H1 (cell line): ENCODE results near the gene FAM168B. TPM values are rescaled to one million over a fixed set of nuclear protein-coding genes. Genes with fewer than 3 reads are reported as not detected.

Experiments used
- BACH1 ChIP-seq: IDR thresholded peaks from 2 replicates; pipeline ENCODE4 v1.6.1; 2012; ENCODE audit warnings: low read length, improper control_type of control experiment
- CHD1 ChIP-seq: IDR thresholded peaks from 2 replicates; pipeline ENCODE4 v1.6.1; 2012; ENCODE audit warnings: low read depth, low read length, improper control_type of control experiment
- CTBP2 ChIP-seq: IDR thresholded peaks from 2 replicates; pipeline ENCODE4 v1.7.0; 2011; ENCODE audit warnings: borderline replicate concordance, mild to moderate bottlenecking, moderate library complexity, mixed read lengths, low read length; ENCODE audit not compliant: insufficient read depth, insufficient read length
- EGR1 ChIP-seq: IDR thresholded peaks from 2 replicates; pipeline ENCODE4 v1.6.1; 2011; ENCODE audit warnings: low read depth, low read length, borderline replicate concordance
- GTF2F1 ChIP-seq: IDR thresholded peaks from 2 replicates; pipeline ENCODE4 v1.6.1; 2012; ENCODE audit warnings: low read depth, low read length, improper control_type of control experiment, borderline replicate concordance
- NANOG ChIP-seq: IDR thresholded peaks from 2 replicates; pipeline ENCODE4 v1.6.1; 2011; ENCODE audit warnings: low read length, low read depth, mild to moderate bottlenecking, inconsistent platforms; ENCODE audit not compliant: insufficient read depth, poor library complexity, severe bottlenecking
- PHF8 ChIP-seq: fragments of 200-600 bp; sonication (generic); conservative IDR thresholded peaks from 2 replicates; pipeline ENCODE4 v1.7.1; 2012; ENCODE audit warnings: low read depth, mild to moderate bottlenecking, inconsistent platforms, low read length, moderate library complexity
- RAD21 ChIP-seq, 2 experiments: IDR thresholded peaks in 1 of 2; conservative IDR thresholded peaks in 1 of 2; 2 replicates each; pipeline ENCODE4 v1.6.1; 2011; ENCODE audit warnings: low read depth in 2 of 2, low read length in 2 of 2, improper control_type of control experiment in 1 of 2, inconsistent platforms in 1 of 2, mild to moderate bottlenecking in 1 of 2, moderate library complexity in 1 of 2
- RBBP5 ChIP-seq: IDR thresholded peaks from 2 replicates; pipeline ENCODE4 v1.7.1; 2012; ENCODE audit warnings: low read depth, mild to moderate bottlenecking, inconsistent platforms, low read length, moderate library complexity, borderline replicate concordance
- RNF2 ChIP-seq: fragments of 200-900, 300-1000 bp; sonication (generic); IDR thresholded peaks from 2 replicates; pipeline ENCODE4 v1.7.1; 2016; ENCODE audit warnings: borderline replicate concordance, low read depth, mild to moderate bottlenecking, antibody characterized with exemption, low read length; ENCODE audit not compliant: poor library complexity, severe bottlenecking; ENCODE audit errors: missing control alignments
- SIN3A ChIP-seq, 2 experiments: IDR thresholded peaks in 1 of 2; conservative IDR thresholded peaks in 1 of 2; 2 replicates each; pipeline ENCODE4 v1.6.1; 2011 to 2012; ENCODE audit warnings: low read length in 2 of 2, improper control_type of control experiment in 1 of 2, low read depth in 1 of 2, mild to moderate bottlenecking in 1 of 2
- SIX5 ChIP-seq: IDR thresholded peaks from 2 replicates; pipeline ENCODE4 v1.6.1; 2011; ENCODE audit warnings: mild to moderate bottlenecking, low read depth, low read length
- SP2 ChIP-seq: IDR thresholded peaks from 2 replicates; pipeline ENCODE4 v1.6.1; 2012; ENCODE audit warnings: mild to moderate bottlenecking, low read length, inconsistent platforms
- TAF1 ChIP-seq: IDR thresholded peaks from 2 replicates; pipeline ENCODE4 v1.6.1; 2011; ENCODE audit warnings: mild to moderate bottlenecking, low read depth, low read length
- TBP ChIP-seq: IDR thresholded peaks from 2 replicates; pipeline ENCODE4 v1.6.1; 2011; ENCODE audit warnings: low read depth, low read length, improper control_type of control experiment
- polyA plus RNA-seq, 7 experiments: library from polyadenylated mRNA; depleted of rRNA in 3 of 7; stranded (reverse) in 5 of 7; unstranded in 2 of 7; fragments of >200 nt in 5 of 7; fragments of 200-250 nt in 2 of 7; gene quantifications; 1 replicate in 5 of 7; 2 replicates in 1 of 7; 4 replicates in 1 of 7; pipeline versions ENCODE4 v1.2.1 to v1.2.3, GENCODE V29; 2011 to 2013; ENCODE audit warnings: missing spikeins in 2 of 7, mixed read lengths in 2 of 7
- total RNA-seq: library from RNA; stranded (reverse); fragmentation: NEBNext Ultra II Directional; extraction: Animal tissue kit (Norgen Biotek cat#: 25700); gene quantifications from 2 replicates; pipeline ENCODE4 v1.2.1, GENCODE V29; 2021
- TF ChIP-seq, protein P1 (sequence below): IDR thresholded peaks from 2 replicates; pipeline ENCODE4 v1.6.1; 2012; ENCODE audit warnings: inconsistent platforms
- TF ChIP-seq, protein P2 (sequence below): IDR thresholded peaks from 2 replicates; pipeline ENCODE4 v1.6.1; 2012; ENCODE audit warnings: low read length, inconsistent platforms

The FAM168B gene
- total and polyA plus RNA-seq, 2 of the 8 experiments (the other 6 are each of a cell fraction or from before 2014, with no cell fraction given), result 61.9 to 123 TPM

GRCh38 chr2:131105156-131105949 is 12.1 kb upstream of the FAM168B start, which contains the start of gene PLEKHB2 (continued):
- TF ChIP-seq TBP (no peak), RAD21 (IDR thresholded peaks at IDR 0.05 in 1 of 2, conservative IDR thresholded peaks at IDR 0.05 in 1 of 2; ENCODE audit: low read depth in 2 of 2, low read length in 2 of 2) (0 out of 4 replicates have a peak, but pooled peaks of 1 of the 2 experiments have one; percentile 1), SIX5 (no peak), NANOG (no peak), SP2 (no peak), RNF2 (no peak), EGR1 (no peak), CTBP2 (peak; percentile 61), PHF8 (peak; percentile 85), GTF2F1 (no peak), TAF1 (peak; percentile 80; the same call in 1 of the 2 replicates), CHD1 (no peak), SIN3A (conservative IDR thresholded peaks at IDR 0.05 in 1 of 2, IDR thresholded peaks at IDR 0.05 in 1 of 2; ENCODE audit: low read depth in 1 of 2, low read length in 2 of 2) (peak; percentile 7 to 45; a peak in 3 of 4 replicates), BACH1 (no peak), RBBP5 (peak; percentile 67; the same call in 1 of the 2 replicates)
- TF ChIP-seq, protein P1, sequence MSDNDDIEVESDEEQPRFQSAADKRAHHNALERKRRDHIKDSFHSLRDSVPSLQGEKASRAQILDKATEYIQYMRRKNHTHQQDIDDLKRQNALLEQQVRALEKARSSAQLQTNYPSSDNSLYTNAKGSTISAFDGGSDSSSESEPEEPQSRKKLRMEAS, result peak; percentile 62; the same call in 1 of the 2 replicates
- TF ChIP-seq, protein P2, sequence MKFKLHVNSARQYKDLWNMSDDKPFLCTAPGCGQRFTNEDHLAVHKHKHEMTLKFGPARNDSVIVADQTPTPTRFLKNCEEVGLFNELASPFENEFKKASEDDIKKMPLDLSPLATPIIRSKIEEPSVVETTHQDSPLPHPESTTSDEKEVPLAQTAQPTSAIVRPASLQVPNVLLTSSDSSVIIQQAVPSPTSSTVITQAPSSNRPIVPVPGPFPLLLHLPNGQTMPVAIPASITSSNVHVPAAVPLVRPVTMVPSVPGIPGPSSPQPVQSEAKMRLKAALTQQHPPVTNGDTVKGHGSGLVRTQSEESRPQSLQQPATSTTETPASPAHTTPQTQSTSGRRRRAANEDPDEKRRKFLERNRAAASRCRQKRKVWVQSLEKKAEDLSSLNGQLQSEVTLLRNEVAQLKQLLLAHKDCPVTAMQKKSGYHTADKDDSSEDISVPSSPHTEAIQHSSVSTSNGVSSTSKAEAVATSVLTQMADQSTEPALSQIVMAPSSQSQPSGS, result no peak
